H1 (cell line): ENCODE data around the gene SERINC5. TPM values are rescaled to one million over a fixed set of nuclear protein-coding genes. Genes with fewer than 3 reads are reported as not detected.

ENCODE experiments used
- EZH2 ChIP-seq: fragments of 200-600 bp; sonication (generic); IDR thresholded peaks from 2 replicates; pipeline ENCODE4 v1.7.1; 2012; ENCODE audit warnings: low read depth, mild to moderate bottlenecking, moderate library complexity, low read length, inconsistent platforms; ENCODE audit not compliant: severe bottlenecking
- GTF2F1 ChIP-seq: IDR thresholded peaks from 2 replicates; pipeline ENCODE4 v1.6.1; 2012; ENCODE audit warnings: low read depth, low read length, improper control_type of control experiment, borderline replicate concordance
- HDAC2 ChIP-seq, 2 experiments: fragments of 300-600 bp in 1 of 2; sonication (generic) in 1 of 2; IDR thresholded peaks; 2 replicates each; pipeline ENCODE4 v1.6.1; 2011 to 2012; ENCODE audit warnings: low read depth in 2 of 2, low read length in 2 of 2, mild to moderate bottlenecking in 2 of 2, moderate library complexity in 2 of 2, borderline replicate concordance in 1 of 2, inconsistent platforms in 1 of 2
- NRF1 ChIP-seq: IDR thresholded peaks from 2 replicates; pipeline ENCODE4 v1.6.1; 2011; ENCODE audit warnings: mild to moderate bottlenecking, low read depth, low read length, improper control_type of control experiment
- polyA plus RNA-seq, 7 experiments: library from polyadenylated mRNA; depleted of rRNA in 3 of 7; stranded (reverse) in 5 of 7; unstranded in 2 of 7; fragments of >200 nt in 5 of 7; fragments of 200-250 nt in 2 of 7; gene quantifications; 1 replicate in 5 of 7; 2 replicates in 1 of 7; 4 replicates in 1 of 7; pipeline versions ENCODE4 v1.2.1 to v1.2.3, GENCODE V29; 2011 to 2013; ENCODE audit warnings: missing spikeins in 2 of 7, mixed read lengths in 2 of 7
- total RNA-seq: library from RNA; stranded (reverse); fragmentation: NEBNext Ultra II Directional; extraction: Animal tissue kit (Norgen Biotek cat#: 25700); gene quantifications from 2 replicates; pipeline ENCODE4 v1.2.1, GENCODE V29; 2021

Gene SERINC5
- total and polyA plus RNA-seq, 2 of the 8 experiments (the other 6 are each of a cell fraction or from before 2014, with no cell fraction given), result 32.2 to 149 TPM

DNA sequence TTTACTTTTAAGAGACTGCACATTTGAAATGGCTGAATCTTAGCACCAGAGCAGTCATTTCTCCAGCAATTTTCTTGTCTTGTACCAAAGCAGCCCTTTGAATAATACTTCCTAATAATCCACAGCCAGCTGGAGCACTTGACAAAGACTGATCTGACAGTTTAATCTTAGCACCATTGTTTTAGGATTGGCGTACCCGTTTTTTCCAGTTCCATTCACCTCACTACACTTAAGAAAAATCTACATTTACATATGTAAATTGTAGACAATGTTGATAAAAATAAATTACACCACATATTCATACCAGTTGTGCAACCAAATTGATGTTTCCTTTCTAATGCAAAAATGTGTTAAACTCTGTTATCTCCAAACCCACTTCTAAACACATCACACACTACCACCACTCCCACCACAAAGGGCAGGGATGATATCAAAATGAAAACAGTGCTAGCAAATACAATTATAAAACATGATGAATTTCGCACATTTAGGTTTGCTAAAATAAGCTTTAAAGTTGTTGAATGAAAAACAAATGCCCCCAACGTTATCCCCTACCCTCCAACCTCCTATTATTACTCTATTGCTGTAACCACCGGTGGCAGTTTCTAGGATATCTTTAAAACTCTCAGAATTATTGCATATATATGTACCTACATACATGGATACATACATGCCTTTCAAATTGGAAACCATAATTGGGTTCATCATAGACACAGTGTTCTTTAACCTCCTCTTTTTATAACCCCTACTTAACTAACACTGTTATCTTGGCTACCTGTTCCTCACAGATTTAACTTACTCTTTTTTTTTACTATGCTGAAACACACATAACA lies 21.5 kb downstream of the SERINC5 start (continued):
- TF ChIP-seq EZH2, result no peak
- TF ChIP-seq HDAC2 (IDR thresholded peaks at IDR 0.05; ENCODE audit: borderline replicate concordance in 1 of 2, low read depth in 2 of 2, low read length in 2 of 2), result no peak
- TF ChIP-seq NRF1, result no peak
- TF ChIP-seq GTF2F1, result no peak
- TF ChIP-seq, all 59 proteins: peak for 0
